Adipose tissue (tissue), 3 donors: ENCODE data around the gene PI3. TPM values are rescaled to one million over a fixed set of nuclear protein-coding genes. Genes with fewer than 3 reads are reported as not detected.

Experiments
- polyA plus RNA-seq, 3 donors: library from polyadenylated mRNA; stranded (reverse); fragments of 200-250 nt; gene quantifications; one replicate each; pipeline ENCODE4 v1.2.3, GENCODE V29; 2013
- donor health status: healthy with polysubstance abuse.
- donor health status: Bipolar disorder and iron deficiency.
- donor health status: healthy.

Gene PI3
- polyA plus RNA-seq, 3 donors, result 0.29 to 10.4 TPM; not detected in 1

Other genes starting within 250 kb of the PI3 start
- 10 to 100 TPM; 10.0 to 12.4 (median 10.8) TPM for gene TOMM34, start 214.5 kb upstream of the PI3 start, polyA plus RNA-seq
- gene STK4, start 208.4 kb upstream of the PI3 start, polyA plus RNA-seq, result 1 to 10 TPM; 3.9 to 8.7 (median 8.0) TPM
- under 1 TPM in 2 of 3 donors, not detected in 1; 0.01 to 0.05 TPM for gene KCNS1, start 73.8 kb upstream of the PI3 start, polyA plus RNA-seq
- not detected for gene WFDC5, start 59.7 kb upstream of the PI3 start, polyA plus RNA-seq
- gene WFDC12, start 50.4 kb upstream of the PI3 start, polyA plus RNA-seq, result not detected
- not detected for gene SEMG1, start 32.1 kb downstream of the PI3 start, polyA plus RNA-seq
- not detected for gene SEMG2, start 46.5 kb downstream of the PI3 start, polyA plus RNA-seq
- 100 to 1,000 TPM in 1 of 3 donors, 10 to 100 TPM in 2; 19.9 to 109 (median 77.8) TPM for gene SLPI, start 79.7 kb downstream of the PI3 start, polyA plus RNA-seq
- gene RBPJL, start 131.9 kb downstream of the PI3 start, polyA plus RNA-seq, result 100 to 1,000 TPM in 1 of 3 donors, under 1 TPM in 1, not detected in 1; 0.19 to 233 TPM
- 1 to 10 TPM in 1 of 3 donors, under 1 TPM in 1, not detected in 1; 0.07 to 4.8 TPM for gene MATN4, start 133.4 kb downstream of the PI3 start, polyA plus RNA-seq
- 100 to 1,000 TPM in 1 of 3 donors, 10 to 100 TPM in 2; 25.0 to 105 (median 51.1) TPM for gene SDC4, start 173.5 kb downstream of the PI3 start, polyA plus RNA-seq
- 10 to 100 TPM; 13.2 to 29.5 (median 21.6) TPM for gene SYS1, start 188.3 kb downstream of the PI3 start, polyA plus RNA-seq
- gene TP53TG5, start 203.4 kb downstream of the PI3 start, polyA plus RNA-seq, result under 1 TPM in 2 of 3 donors, not detected in 1; 0.02 to 0.04 TPM
- 10 to 100 TPM; 29.0 to 48.0 (median 31.3) TPM for gene DBNDD2, start 233.4 kb downstream of the PI3 start, polyA plus RNA-seq
- gene PIGT, start 241.2 kb downstream of the PI3 start, polyA plus RNA-seq, result 10 to 100 TPM; 45.9 to 73.5 (median 62.2) TPM